Measurements from ENCODE around the gene CDR2.
"Not testable (repeated sequence)": the region's sequence is repeated elsewhere in the genome, so short reads cannot be mapped to it uniquely, and the experiment has no call there.

The CDR2 gene

DNA sequence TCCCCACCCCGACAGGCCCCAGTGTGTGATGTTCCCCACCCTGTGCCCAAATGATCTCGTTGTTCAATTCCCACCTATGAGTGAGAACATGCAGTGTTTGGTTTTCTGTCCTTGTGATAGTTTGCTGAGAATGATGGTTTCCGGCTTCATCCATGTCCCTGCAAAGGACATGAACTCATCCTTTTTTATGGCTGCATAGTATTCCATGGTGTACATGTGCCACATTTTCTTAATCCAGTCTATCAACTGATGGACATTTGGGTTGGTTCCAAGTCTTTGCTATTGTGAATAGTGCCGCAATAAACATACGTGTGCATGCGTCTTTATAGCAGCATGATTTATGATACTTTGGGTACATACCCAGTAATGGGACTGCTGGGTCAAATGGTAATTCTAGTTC, 23.4 kb downstream of the CDR2 start:
- not testable (repeated sequence) for DNase-seq

DNA sequence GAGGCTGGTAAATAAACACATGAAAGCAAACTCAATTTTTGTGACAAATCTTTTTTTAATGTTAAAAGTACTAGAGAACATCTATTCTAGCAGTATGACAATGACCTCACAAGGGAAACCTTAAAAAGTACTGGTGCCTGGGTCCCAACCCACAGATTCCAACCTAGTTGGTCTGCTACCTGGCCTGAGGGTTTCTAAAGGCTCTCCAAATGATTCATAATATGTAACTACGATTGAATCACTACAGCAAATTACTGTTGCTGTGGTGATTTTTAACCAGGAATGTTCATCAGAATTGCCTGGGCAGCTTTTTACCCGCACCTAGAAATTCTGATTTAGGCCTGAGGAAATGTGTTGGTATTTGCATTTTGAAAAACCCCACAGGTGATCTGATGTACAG, 26.1 kb downstream of the CDR2 start:
- no peak for DNase-seq

DNA sequence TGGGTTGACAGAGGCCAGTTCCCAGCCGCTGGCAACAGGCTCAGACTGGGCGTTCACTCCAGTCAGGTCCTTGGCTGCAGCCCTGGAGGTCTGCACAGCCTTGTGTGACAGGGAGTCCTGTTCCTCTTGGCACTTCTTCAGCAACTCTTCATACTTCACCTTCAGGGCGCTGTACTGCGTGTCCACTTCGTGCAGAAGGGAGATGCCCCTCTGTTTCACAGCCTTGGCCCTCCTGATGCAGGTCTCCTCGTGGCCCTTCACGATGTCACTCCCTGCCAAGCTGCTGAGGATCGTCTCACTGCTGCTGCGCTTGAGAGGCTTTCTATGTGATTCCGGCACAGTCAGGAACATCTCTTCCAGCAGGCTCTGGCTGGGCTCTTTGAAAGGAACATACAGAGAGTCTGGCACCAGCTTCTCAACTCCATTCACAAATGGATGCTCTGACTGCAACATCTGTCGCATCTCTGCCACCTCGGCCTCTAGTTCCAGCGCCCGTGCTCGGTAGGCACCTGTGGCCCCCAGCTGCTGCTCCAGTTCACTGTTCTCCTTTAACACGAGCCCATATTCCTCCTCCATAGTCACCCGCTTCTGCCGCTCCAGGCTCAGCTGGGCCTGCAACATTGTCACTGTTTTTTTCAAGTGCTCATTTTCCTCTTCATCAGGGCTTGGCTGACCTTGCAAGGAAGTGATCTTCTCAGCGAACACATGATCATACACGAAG, 27.2 kb downstream of the CDR2 start:
- no peak for DNase-seq

DNA sequence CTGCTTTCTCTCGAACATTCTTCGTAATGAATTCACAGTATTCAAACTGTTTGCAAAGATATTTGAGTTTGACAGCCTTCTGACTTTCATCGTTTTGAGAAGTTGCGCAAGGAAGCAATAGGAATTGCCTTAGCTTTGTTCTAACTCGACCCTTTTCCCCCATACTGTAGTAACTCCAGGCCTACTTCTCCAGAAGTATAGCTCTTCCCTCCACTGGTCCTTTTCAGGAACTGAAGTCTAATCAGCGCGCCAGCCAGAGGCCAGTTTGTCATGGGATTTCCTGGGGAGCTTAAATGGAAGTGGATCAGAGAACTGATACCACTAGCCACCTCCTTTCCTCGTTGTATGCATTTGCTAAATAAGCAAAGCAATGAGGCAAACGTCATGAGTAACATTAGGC, 27.9 kb downstream of the CDR2 start:
- DNase-seq, result no peak

DNA sequence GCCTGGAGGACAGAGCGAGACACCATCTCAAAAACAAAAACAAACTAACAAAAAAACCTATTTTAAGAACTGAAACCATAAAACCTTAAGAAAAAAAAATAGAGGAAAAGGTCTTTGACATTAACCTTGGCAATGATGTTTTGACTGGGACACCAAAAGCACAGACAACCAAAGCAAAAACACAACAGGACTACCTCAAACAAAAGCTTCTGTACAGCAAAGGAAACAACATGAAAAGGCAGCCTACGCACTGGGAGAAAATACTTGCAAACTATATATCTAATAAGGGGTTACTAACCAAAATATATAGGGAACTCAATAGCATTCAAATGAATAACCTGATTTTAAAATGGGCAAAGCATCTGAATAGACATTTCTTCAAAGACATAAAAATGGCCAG, 32.3 kb downstream of the CDR2 start:
- no peak for DNase-seq

DNA sequence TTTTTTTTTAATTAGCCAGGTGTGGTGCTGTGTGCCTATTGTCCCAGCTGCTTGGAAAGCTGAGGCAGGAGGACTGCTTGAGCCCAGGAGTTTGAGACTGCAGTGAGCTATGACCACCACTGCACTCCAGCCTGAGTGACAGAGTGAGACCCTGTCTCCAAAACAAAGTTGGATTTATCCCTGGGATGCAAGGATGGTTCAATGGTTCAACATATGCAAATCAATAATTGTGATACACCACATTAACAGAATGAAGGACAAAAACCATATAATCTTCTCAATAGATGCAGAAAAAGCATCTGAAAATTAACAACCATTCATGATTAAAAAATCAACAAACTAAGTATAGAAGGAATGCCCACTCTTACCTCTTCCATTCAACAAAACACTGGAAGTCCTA, 33.5 kb downstream of the CDR2 start:
- no peak for DNase-seq

DNA sequence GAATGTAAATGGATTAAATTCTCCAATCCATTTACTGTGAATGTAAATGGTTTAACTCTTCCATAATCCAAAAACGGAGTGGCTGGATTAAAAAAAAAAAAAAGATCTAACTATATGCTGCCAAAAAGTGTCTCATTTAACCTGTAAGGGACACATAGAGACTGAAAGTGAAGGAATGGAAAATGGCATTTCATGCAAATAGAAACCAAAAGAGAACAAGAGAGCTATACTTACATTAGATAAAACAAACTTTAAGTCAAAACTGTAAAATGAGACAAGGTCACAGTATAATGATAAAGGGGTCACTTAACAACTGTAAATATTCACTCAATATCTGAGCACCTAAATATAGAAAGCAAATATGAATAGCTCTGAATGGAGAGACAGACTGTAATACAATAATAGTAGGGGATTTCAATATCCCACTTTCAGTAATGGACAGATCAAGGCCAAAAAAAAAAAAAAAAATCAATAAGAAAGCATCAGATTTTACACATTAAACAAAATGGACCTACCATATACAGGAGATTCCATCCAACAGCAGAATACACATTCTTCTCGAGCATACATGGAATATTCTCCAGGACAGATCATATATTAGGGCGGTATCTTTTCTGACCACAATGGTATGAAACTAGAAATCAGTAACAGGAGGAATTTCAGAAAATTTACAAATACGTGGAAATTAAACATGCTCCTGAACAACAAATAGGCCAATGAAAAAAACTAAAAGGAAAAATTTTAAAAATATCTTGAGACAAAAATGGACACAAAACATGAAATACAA, 36.4 kb downstream of the CDR2 start:
- DNase-seq, result no peak

DNA sequence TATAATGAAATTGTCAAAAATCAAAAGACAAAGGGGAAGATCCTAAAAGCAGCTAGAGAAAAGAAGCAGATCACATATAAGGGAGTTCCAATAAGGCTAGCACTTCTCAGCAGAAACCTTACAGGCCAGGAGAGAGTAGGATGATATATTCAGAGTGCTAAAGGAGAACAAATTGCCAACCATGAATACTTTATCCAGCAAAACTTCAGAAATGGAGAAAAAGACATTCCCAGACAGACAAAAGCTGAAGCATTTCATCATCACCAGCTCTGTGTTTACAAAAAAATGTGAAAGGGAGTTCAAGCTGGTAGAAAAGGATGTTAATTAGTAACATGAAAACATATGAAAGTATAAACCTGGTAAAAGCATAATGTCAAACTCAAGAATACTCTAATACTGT, 37.4 kb downstream of the CDR2 start:
- no peak for DNase-seq

DNA sequence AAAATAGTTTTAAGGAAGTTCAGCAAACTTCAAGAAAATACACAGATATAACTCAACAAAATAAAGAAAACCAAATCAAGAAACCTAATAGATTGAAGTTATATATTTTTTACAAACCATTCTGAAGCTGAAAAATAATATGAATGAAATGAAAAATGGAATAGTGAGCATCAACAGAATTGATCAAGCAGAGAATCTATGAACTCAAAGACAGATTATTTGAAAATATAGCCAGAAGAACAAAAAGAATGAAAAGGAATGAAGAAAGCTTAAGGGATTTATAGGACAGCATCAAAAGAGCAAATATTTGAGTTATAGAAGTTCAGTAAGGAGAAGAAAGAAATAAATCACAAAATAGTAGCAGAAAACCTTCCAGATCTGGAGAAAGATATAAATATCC, 37.8 kb downstream of the CDR2 start:
- DNase-seq, result no peak

DNA sequence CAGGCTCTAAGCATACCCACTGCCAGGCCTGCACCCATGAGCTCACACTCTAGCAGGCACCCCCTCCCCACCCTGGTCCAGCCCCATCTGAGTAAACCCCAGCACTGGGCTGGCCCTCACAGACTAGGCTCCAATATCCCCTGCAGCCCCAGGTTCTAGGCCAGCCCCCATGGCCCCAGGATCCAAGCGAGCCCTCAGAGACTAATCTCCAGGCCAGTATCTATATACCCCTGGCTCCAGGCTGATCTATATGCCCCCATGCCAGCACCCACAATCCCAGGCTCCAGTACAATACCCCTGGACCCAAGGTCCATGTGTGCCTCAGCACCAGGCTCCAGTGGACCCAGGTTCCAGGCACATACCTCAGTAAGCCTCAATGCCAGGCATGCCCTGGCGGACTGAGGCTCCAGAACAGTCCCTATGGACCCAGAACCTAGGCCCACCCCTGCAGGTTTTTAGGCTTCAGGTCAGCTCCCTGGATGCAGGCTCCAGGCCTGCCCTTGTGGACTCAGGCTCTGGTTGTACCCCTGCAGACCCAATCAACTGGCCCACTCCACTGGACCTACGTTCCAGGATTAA, 38.7 kb downstream of the CDR2 start:
- no peak for DNase-seq

DNA sequence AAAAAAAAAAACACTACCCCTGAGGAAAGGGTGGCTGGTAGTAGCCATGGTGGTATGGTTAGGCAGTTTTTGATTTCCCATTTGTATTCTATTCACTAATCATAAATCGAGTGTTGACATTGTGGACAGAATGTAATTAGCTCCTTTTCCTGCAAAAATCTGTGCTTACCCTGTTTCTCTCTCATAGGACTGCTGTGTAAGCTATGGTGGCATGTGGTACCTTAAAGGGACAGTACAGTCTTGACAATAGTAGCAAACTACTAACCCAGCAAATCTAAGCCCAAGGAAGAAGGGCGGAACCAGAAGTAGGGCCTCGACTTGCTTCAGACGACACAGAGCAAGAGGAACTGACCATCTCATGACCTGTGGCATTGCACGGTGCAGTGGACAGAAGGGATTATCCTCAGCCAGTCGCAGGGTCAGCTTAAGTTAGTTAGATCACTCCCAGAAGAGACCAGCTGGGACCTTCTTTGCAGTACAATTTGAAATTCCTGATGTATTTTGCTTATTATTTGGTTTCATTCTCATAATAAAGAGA, 40.9 kb downstream of the CDR2 start:
- DNase-seq, result no peak

DNA sequence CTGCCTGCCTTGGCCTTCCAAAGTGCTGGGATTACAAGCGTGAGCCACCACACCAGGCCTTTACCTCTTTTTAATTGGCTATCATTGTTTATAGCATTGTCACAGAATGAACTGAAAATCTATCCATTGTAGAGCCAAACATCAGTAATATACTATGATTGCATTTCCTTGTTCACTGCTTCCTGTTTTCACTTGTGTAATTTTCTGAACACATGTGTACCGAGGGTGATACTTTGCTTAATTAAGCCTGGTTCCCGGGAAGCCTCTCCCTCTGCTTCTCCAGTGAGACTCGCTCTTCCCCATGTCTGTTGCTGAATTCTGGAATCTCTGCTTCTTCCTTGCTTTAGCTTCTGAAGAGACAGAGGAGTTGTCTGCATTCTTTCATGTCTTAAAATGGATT, 44.1 kb downstream of the CDR2 start:
- DNase-seq, result no peak

DNA sequence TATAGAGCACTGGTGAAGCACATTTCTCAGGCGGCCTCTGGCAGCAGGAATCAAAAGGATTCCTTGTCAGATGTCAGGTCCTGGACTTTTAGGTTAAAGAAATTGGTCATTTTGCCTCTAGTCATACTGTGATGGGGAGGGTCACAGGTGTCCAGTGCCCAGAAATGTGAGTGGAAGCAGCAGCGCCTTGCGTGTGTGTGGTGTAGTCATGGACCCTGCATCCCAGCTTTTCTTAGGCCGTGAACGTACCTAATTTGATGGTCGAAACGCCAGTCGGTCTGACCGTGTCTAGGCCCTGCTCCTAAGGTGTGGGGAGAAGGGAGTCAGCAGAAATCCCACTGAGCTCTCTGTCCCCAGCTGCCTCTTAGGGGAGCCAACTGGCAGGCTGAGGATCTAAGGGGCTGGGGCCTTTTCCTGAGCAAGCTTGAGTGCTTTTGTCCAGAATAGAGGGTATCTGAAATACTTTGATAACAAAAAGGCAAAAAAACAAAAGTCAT, 45.2 kb downstream of the CDR2 start:
- DNase-seq, result no peak

DNA sequence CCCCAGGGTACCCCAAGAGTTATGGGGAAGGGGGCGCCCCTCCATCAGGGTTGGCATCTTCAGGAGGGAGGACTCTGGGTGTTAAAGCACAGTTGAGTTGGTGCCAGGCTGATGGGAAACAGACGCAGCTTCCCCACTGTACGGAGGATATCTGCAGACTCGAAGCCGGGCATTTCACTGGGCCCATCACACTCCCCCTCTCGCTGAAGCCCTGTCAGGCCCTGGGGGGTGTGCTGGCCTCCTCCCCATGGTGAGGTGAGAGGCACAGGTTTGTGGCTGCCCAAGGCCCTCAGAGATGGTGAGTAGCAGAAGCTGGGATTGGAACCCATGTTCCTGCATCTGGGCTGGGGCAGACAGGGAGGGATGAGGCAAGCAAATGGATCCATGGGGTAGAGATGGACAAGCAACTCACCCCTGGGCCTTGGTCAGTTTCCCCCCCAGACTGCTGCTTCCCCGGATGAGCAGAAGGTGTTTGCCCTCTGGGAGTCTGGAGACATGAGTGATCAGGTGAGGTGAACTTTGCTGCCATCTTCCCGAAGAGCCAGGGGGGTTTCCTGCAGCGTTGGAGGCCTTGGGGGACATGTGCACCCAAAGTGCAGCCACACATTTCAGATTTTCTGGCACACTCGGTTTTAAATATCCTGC, 46.2 kb downstream of the CDR2 start:
- no peak for DNase-seq

DNA sequence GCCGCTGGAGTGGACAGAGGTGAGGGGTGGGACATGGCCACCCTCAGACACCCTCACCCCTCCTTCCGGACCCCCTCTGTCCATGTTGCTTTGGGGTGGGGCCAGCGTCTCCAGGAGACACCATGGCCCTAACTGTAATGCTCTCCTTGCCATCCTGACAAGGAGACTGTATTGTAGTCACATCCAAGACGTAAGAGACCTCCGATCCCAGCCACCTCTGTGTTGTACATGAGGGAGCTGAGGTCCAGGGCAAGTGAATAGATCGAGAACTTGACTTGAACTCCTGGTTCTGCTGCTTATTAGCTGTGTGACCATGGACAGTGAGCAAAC, 47.0 kb downstream of the CDR2 start:
- DNase-seq, result no peak

DNA sequence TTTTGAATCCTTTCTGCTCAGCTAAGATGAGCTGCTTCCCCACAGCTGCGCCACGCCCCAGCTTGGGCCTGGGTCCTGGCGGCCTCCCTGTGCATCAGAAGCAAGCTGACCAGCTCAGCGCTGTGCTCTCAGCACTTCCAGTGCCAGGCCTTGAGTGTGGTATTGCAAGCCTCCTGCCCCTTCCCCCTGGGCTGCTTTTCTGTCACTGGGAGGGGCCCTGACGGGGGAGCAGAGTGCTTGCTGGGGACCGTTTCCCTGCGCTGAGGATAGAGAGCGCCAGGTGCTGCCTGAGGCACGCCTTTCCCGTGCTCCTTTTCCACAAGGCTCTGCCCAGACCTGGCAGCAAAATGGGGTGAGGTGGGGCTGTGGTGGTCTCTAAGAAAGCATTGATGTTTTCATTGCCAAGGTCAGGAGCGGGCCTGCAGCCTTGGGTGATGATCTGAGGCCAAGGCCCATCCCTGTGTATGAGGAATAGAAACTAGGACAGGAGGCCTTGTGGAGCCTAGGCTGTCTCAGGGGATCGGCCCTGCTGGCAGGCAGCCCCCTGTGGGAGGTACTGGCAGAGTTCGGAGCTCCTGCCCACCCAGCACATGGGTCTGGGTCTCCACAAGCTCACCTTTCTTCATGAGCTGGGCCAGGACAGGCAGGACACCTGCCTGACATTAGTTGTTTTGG, 47.5 kb downstream of the CDR2 start:
- no peak for DNase-seq

DNA sequence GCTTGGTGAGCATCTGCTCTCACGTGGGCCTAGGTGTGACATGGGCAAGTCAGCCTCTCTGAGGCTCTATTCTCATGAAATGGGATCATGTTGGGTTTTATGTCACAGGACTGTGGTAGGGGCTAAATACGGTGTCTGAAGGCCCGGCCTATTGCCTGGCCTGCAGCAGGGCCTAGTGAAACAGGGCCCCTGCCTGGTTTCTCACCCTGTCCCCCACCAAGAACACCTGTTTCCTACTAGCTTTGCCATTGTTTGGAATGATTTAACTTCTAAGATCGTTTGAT, 48.1 kb downstream of the CDR2 start:
- no peak for DNase-seq

DNA sequence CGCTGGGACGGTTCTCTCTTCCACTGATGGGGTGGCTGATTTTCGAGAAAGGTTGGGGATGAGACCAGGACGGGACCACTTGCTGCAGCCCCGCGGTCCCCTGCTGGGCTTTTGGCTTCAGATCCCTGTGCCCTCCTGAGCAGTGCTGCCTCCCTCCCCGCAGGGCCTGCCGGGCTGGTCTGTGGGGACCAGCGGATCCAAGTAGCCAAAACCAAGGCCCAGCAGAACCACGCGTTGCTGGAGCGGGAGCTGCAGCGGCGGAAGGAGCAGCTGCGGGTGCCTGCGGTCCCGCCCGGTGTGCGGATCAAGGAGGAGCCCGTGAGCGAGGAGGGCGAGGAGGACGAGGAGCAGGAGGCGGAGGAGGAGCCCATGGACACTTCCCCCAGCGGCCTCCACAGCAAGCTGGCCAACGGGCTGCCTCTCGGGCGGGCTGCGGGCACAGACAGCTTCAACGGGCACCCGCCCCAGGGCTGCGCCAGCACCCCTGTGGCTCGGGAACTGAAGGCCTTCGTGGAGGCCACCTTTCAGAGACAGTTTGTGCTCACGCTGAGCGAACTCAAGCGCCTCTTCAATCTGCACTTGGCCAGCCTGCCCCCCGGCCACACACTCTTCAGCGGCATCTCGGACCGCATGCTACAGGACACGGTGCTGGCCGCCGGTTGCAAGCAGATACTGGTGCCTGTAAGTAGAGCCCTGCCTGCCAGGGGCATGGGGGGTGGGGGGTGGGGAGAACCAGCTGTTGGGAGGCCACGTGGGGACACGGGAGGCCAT, 48.6 kb downstream of the CDR2 start:
- DNase-seq, result no peak

DNA sequence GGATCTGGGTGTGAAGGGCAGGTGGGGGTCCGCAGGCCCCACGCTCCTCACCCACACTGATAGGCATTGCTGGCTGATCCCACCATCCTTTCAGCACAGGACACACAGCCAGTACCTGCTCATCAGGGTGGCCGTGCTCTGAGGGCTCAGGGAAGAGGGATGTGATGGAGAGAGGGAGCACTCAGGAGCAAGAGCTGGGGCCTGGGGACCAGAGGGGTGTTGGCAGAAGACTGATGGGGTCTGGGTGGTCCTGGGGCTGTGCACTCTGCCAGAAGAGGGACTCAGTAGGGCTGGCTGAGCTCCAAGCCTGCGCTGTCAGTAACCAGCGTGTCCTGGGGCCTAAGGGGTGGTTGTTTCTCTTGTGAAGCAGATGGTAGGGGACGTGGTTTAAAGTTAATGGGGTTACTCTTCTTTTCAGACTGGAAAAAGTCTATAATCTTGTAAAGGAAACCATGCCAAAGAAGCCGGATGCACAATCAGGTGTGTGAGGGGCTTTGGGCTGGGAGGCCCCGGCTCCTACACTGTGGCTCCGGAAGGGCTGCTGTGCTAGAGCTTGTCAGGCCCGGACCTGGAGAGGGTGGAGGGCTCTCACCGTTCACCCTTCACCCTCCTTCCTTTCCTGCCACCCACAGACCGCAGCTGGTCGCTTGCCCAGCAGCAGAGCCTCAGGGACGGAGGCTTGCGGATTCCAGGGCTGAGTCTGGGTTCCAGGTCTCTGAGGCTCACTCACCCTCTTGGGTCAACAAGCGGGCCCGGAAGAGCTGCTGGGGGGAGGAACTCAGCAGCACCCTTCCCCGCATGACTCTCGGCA, 49.4 kb downstream of the CDR2 start:
- no peak for DNase-seq

DNA sequence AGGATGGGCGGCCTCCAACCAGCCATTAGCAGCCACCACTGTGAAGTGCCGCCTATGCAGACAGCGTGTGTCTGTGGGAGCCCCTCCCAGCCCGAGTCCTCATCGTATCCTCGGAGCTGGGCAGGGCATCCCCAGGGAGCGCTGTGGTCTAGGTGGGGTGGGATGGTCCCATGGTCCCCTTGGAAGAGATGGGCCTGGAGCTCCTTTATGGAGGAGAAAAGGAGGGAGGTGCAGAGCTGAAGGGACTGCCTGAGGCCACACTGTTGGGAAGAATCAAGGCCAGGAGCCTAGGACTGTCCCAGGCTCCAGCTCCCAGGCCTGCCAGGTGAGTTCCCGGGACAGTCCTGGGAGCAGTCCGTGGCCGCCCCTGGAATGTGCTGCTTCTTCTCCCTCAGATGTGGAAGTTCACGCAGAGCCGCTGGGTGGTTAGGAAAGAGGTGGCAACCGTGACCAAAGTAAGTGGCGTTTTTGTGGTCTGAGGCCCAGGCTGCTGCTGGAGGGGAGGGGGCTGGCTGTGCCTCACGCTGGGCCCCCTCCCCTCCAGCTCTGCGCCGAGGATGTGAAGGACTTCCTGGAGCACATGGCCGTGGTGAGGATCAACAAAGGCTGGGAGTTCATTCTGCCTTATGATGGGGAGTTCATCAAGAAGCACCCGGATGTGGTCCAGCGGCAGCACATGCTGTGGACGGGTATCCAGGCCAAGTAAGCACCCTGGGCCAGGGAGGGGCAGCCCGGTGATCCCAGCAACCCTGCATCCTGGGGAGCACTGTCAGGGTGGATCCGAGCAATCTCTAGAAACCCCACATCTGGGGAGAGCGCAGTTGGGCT, 50.2 kb downstream of the CDR2 start:
- DNase-seq, result no peak

All from activated gamma-delta T cell (primary cell).